ENCODE results near the gene SHC2.

Gene SHC2

GRCh38 chr19:460877-461720 lies at the start of gene SHC2:
SHC2 (minus strand) TSS chr19:461033; CDS start chr19:460996, 37 bp downstream.
- Histone ChIP-seq H4K20me1 (ENCODE audit: insufficient read depth, low read length, poor library complexity, severe bottlenecking) (no peaks in the 10 kb centered on the region), H3F3A (ENCODE audit: low read depth) (no peaks in the 10 kb centered on the region), H3K9me3 (ENCODE audit: insufficient read depth, low read depth, low read length) (peaks cover 7% of the 10 kb centered on the region; the same call in 1 of the 2 replicates), H2AFZ (ENCODE audit: low read length) (no peak within 1 kb of the TSS), H3K79me2 (ENCODE audit: insufficient read depth, low read length) (no peaks in the 10 kb centered on the region), H3K9ac (ENCODE audit: low read depth, low read length, poor library complexity, severe bottlenecking) (no peak within 1 kb of the TSS), H3K36me3 (ENCODE audit: insufficient read depth, low read length) (no peaks in the 10 kb centered on the region), H3K27me3 (ENCODE audit: insufficient read depth, low read length, poor library complexity, severe bottlenecking) (no peaks in the 10 kb centered on the region), H3K4me2 (ENCODE audit: low read depth, low read length, poor library complexity, severe bottlenecking) (no peak within 1 kb of the TSS), H3K4me1 (ENCODE audit: insufficient read depth, low read length, poor library complexity, severe bottlenecking) (no peaks in the 10 kb centered on the region), H3K4me3 (ENCODE audit: low read length, poor library complexity, severe bottlenecking) (no peak within 1 kb of the TSS), H3K9me2 (replicated peaks; ENCODE audit: low read depth, low read length) (no peaks in the 10 kb centered on the region)
- no peak for TF ChIP-seq EZH2phosphoT487 (IDR thresholded peaks at IDR 0.05; ENCODE audit: borderline replicate concordance)
- no peak for TF ChIP-seq CTCF (conservative IDR thresholded peaks at IDR 0.05; ENCODE audit: low read length)

- Histone ChIP-seq H3K27me3 (ENCODE audit: insufficient read depth, low read length, poor library complexity, severe bottlenecking) (no peaks in the 10 kb centered on the region), H3K9me3 (ENCODE audit: insufficient read depth, low read depth, low read length) (no peaks in the 10 kb centered on the region), H3K36me3 (ENCODE audit: insufficient read depth, low read length) (no peaks in the 10 kb centered on the region), H2AFZ (ENCODE audit: low read length) (no peak overlapping the region), H3K4me2 (ENCODE audit: low read depth, low read length, poor library complexity, severe bottlenecking) (peak overlapping the region; percentile 86), H3K9me2 (replicated peaks; ENCODE audit: low read depth, low read length) (no peaks in the 10 kb centered on the region), H3F3A (ENCODE audit: low read depth) (no peaks in the 10 kb centered on the region; the same call in 1 of the 2 replicates), H4K20me1 (ENCODE audit: insufficient read depth, low read length, poor library complexity, severe bottlenecking) (no peaks in the 10 kb centered on the region), H3K9ac (ENCODE audit: low read depth, low read length, poor library complexity, severe bottlenecking) (peak overlapping the region; percentile 85), H3K4me1 (ENCODE audit: insufficient read depth, low read length, poor library complexity, severe bottlenecking) (peaks cover 27% of the 10 kb centered on the region), H3K4me3 (ENCODE audit: low read length, poor library complexity, severe bottlenecking) (peak overlapping the region; percentile 85), H3K79me2 (ENCODE audit: insufficient read depth, low read length) (peaks cover 11% of the 10 kb centered on the region)
- no peak for TF ChIP-seq EZH2phosphoT487 (IDR thresholded peaks at IDR 0.05; ENCODE audit: borderline replicate concordance)
These were observed 47.6 kb upstream of the SHC2 start for GRCh38 chr19:508204-509150.

DNA sequence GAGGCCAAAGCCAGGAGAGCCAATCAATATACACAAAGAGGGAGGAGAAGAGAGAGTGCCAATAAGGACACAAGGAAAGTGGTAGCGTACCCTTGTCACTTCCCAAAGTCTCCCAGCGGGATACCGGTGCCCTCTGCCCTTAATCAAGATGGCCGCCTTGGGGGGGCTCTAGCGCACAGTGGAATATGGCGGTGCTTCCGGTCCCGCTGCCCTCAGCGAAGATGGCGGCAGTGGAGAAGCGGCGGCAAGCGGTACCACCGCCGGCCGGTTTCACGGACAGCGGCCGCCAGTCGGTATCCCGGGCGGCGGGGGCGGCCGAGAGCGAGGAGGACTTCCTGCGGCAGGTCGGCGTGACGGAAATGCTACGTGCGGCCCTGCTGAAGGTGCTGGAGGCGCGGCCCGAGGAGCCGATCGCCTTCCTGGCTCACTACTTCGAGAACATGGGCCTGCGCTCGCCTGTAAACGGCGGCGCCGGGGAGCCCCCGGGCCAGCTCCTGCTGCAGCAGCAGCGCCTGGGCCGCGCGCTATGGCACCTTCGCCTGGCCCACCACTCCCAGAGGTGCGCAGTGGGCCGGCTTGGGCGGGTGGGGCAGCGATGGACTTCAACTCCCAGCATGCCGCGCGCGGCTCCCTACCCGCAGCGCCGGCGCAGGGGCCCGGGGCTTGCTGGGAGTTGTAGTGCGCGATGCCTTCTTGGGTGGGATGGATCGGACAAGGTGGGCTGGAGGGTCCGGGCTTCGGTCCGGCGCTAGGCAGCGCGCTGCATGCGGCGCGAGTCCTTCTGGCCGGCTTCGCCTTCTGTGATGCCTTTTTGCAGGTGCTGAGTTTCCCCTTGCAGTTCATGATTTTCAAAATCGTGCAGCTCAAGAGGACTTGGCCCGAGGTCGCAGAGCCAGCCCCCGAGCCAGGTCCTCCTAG lies 46.7 kb upstream of the SHC2 start, which contains the start of gene TPGS1:
Gene TPGS1, plus strand, starts transcription at position 212 of the 918 bp plus-strand sequence. Its CDS starts 10 bp downstream, at position 222.
- Histone ChIP-seq H3K9me3 (ENCODE audit: insufficient read depth, low read depth, low read length) (no peaks in the 10 kb centered on the region), H3F3A (ENCODE audit: low read depth) (no peaks in the 10 kb centered on the region; the same call in 1 of the 2 replicates), H3K9ac (ENCODE audit: low read depth, low read length, poor library complexity, severe bottlenecking) (peak within 1 kb of the TSS; percentile 85), H3K4me1 (ENCODE audit: insufficient read depth, low read length, poor library complexity, severe bottlenecking) (peaks cover 27% of the 10 kb centered on the region), H3K27me3 (ENCODE audit: insufficient read depth, low read length, poor library complexity, severe bottlenecking) (no peaks in the 10 kb centered on the region), H3K4me3 (ENCODE audit: low read length, poor library complexity, severe bottlenecking) (peak within 1 kb of the TSS; percentile 85), H2AFZ (ENCODE audit: low read length) (peak within 1 kb of the TSS; percentile 86), H3K36me3 (ENCODE audit: insufficient read depth, low read length) (no peaks in the 10 kb centered on the region), H3K79me2 (ENCODE audit: insufficient read depth, low read length) (peaks cover 11% of the 10 kb centered on the region), H3K4me2 (ENCODE audit: low read depth, low read length, poor library complexity, severe bottlenecking) (peak within 1 kb of the TSS; percentile 86), H3K9me2 (replicated peaks; ENCODE audit: low read depth, low read length) (no peaks in the 10 kb centered on the region), H4K20me1 (ENCODE audit: insufficient read depth, low read length, poor library complexity, severe bottlenecking) (no peaks in the 10 kb centered on the region)
- TF ChIP-seq CTCF (conservative IDR thresholded peaks at IDR 0.05; ENCODE audit: low read length) (no peak), EZH2phosphoT487 (IDR thresholded peaks at IDR 0.05; ENCODE audit: borderline replicate concordance) (no peak)

Data from Loucy (cell line).